HG03442 (cell line): Measurements from ENCODE around the gene IGHMBP2.
"Not testable (repeated sequence)": the region's sequence is repeated elsewhere in the genome, so short reads cannot be mapped to it uniquely, and the experiment has no call there.

Experiments used
- ATAC-seq: cut with Tn5 transposase; IDR thresholded peaks from one replicate; pipeline ENCODE4 v1.9.1; 2021; ENCODE audit warnings: mild to moderate bottlenecking, moderate library complexity; ENCODE audit not compliant: unreplicated experiment

IGHMBP2 gene

DNA sequence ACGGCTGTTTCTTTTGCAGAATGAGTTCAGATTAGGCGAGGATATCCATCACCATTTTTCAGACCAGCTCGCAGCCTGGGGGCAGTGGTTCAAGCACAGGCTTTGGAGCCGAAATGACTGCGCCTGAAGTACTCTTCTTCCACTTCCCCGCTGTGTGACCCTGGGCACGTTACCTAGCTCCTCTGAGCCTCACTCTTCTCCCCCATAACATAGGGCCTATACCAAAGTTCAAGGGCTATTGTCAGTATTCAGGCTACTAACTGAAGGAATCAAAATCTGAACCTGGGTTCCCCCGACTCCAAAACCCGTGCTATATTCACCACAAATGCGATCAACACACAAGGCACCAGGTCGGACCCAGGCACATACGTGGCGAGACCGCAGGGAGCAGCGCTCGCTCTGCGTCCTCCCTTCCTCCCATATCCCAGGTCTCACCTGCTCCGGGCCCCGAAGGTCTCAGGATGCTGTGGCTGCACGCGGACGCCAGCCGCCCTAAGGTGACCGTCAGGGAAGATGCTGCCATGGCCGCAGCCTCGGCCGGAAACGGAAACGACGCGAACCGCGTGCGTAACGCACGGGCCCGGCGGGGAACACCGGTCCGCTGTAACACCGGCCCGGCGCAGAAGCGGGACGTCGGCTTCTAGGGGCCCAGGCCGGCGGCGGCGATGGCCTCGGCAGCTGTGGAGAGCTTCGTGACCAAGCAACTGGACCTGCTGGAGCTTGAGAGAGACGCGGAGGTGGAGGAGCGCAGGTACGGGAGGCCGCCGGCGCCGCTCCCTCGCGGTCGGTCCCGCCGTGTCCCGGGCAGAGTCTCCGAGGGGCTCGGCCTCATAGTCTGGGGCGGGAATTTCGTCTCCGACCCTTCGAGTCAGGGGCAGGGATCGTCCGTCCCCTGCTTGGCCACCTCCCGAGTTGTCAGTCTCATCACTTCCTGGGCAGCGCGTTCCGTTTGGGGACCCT, at the start of gene IGHMBP2, which contains the start of gene MRPL21:
Gene IGHMBP2 (plus strand): TSS at position 604 of the 960 bp plus-strand sequence. CDS start 62 bp downstream, at position 666.
Gene MRPL21 (minus strand): TSS at position 545 of the 960 bp plus-strand sequence. CDS start 22 bp downstream, at position 523.
- peak; percentile 87 for ATAC-seq

DNA sequence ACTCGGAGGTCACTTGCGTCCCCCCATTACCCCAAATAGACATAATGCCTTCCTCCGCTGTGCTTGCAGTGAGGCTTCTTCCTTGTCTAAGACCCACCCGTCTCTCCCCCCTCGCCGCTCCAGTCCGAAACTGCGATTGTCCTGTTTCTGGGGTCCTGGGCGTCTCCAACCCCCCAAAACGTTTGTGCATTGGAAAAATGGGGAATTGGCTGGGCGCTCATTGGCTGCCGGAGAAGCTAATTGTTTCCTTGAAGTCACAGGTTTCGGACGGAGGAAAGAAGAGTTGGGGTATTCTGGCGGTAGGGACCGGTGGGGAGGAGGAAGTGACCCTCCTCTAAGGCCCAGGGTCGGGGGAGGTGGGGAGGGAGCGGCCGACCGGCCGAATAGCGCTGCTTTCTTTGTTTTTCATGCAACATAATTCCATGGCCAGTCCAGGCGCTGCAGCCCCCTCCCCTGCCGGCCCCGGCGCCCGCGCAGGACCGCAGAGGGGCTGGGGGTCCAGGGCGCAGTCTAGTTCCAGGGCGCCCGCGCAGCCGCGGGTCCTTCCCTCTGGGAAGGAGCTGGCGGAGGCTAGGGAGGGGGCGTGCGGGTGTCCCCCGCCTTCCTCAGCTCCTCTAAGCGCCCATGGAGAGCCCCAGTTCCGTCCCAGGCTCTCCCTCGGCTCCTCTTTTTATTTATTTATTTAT, 49.3 kb upstream of the IGHMBP2 start:
- no peak for ATAC-seq

DNA sequence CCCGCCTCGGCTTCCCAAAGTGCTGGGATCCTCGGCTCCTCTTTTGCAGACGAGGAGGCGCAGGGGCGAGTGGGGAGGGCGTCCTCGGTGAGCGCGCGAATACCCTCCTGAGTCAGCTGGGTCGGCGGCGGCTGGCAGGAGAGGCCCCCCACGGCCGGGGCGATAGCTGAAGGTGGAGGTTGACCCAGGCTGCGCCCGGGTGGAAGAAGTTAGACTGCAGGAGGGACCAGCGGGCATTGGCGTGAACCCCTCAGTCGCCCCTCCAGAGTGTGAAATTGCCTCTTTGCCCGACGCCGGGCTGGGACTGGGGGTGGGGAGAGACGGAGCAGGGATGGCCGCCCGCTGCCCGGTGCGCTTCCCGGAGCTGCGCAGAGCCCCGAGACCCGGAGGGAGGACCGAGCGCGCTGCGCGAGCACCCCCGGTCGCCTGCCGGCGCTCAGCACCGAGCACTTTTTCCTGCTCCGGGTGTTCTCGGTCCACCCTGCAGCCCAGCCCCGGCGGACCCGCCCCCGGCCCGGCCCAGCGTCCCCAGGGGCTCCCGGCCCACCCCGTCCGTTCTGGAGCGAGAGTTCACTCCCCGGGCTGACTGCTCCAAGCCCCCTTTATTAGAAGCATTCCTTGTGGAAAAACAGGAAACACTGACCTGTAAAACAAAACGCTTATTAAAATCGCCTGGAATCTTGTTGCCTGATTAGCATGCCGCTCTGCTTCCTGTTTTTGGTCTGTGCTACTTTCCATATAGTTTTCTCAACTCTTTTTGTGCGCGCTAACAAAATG, 48.3 kb upstream of the IGHMBP2 start:
- ATAC-seq = no peak

DNA sequence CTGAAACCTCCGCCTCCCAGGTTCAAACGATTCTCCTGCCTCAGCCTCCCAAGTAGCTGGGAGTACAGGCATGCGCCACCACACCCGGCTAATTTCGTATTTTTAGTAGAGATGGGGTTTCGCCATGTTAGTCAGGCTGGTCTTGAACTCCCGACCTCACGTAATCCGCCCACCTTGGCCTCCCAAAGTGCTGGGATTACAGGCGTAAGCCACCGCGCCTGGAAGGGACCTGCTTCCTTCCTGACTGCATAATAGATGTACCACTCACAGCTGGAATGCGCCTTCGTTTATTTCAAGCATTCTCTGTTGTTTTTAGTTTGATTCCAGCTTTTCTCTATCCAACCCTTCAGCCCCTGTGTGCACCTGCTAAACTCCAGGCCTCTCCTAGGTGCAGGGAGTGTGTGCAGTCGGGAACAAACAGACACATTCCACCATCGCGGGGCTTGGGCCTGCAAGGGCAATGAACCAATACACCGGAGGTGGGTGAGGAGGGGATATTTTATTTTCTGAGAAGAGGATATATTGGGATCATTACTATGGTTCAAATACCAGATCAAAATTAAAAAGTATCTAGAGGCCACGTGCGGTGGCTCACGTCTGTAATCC, 47.2 kb upstream of the IGHMBP2 start:
- not testable (repeated sequence) for ATAC-seq

DNA sequence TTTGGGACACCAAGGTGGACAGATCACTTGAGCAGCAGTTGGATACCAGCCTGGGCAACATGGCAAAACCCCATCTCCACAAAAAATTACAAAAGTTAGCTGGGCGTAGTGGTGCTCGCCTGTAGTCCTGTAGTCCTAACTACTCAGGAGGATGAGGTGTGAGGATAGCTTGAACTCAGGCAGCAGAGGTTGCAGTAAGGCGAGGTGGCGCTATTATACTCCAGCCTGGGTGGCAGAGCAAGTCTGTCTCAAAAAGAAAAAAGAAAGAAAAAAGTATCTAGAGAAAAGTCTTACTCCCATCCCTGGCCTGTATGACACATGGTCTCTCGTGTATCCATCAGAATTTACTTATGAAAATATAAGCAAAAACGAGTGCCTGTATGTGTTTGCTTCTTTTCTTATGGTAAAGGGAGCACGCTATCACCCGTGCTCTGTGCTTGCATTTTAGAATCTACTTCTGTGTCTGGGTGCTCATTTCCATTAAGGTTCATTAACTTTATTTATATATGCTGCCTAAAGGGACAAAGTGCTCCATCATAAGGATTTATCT, 46.6 kb upstream of the IGHMBP2 start:
- no peak for ATAC-seq

DNA sequence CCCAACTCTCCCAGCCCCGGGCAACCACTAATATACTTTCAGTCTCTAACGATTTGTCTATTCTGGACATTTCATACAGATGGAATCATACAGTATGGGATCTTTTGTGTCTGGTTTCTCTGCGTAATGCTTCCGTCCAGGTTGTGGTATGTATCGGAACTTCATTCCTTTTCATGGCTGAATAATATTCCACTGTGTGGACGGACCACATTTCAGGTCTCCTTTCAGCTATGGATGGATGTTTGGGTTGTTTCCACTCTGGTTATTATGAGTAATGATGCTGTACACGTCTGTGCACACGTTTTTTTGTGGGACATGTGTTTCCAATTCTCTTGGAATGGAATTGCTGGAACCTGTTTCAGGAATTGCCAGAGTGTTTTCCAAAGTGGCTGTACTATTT, 44.6 kb upstream of the IGHMBP2 start:
- ATAC-seq = no peak

DNA sequence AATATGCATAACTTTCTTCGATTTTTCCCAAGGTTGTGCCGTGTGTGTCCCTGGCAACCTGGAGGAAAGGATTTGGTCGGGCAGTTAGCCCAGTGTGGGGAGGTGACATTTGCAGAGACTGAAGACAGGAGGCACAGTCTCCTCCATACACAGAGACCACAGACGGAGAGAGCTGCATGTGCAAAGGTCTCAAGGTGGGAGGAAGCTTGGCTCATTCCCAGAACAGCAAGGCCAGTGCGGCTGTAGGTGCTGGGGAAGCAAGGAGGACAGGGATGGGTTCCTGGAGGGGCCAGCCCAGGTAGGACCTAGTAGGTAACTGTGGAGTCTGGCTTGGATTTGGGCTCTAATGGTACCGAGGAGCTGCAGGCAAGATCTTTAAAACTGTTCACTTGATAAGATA, 41.3 kb upstream of the IGHMBP2 start:
- ATAC-seq = no peak

DNA sequence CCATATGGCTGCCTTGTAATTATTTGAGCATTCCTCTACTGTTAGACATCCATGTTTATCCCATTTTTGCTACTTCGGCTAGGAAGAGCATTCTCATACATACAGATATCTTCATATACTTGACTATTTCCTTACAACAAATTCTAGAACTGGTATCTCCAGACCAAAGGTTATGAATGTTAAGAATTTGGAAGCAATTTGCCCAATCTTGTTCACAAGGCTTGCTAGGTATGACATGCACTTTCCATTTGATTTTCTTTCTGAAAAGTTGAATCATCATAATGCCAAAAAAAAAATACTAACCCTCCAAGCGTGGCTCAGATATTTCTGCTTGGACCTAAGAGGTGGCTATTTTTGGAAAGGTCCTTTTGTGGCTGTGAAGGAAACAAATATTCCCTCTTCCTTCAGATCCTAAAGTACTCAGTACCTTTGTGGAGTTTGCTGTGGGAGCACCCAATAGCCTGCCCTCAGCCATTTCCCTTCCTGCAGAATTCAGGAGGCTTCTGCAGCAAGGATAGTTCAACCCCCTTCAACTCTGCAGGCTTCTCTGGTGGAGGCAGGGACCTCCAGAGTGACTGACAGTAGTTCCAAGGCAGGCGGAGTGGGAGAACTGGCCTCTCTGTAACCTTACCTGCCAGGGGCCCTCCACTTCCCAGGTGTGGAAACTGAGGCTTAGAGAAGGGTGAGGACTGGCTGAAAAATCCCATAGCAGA, 40.0 kb upstream of the IGHMBP2 start:
- no peak for ATAC-seq

DNA sequence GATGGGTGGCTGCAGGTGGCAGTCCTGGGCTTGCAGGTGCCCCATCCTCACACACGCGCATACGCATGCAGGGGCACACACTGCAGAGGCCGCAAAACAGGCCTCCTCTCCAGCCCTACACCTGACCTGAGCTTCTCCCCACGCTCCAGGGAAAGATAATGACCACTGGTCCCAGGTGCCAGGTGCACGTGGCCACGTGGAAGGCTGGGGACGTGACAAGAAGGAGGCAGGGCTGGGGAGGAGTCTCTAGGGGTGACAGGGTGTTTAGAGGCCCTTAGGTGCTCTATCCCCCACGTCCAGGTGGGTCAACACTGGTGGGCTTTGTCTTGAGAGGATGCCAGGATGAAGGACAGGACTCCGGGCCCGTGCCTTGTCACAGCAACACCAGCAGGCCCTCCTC, 38.5 kb upstream of the IGHMBP2 start:
- no peak for ATAC-seq

DNA sequence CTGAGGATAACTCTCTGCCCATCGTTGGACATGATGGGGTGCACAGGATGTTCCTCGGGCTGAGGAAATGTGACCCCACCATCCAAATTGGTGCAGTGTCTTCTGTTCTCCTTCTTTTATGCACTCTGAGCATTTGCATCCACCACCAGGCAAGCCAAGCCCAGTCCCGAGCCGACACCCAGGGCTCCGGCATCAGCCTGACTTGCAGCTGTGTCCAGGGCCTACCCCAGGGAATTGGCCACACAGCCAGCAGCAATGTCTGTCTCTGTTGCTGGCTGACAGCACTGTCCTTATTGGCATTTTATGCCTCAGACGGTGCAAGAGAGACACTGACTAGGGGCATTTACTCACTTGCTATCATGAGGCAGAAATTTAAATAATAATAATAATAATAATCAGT, 36.6 kb upstream of the IGHMBP2 start:
- ATAC-seq = no peak

DNA sequence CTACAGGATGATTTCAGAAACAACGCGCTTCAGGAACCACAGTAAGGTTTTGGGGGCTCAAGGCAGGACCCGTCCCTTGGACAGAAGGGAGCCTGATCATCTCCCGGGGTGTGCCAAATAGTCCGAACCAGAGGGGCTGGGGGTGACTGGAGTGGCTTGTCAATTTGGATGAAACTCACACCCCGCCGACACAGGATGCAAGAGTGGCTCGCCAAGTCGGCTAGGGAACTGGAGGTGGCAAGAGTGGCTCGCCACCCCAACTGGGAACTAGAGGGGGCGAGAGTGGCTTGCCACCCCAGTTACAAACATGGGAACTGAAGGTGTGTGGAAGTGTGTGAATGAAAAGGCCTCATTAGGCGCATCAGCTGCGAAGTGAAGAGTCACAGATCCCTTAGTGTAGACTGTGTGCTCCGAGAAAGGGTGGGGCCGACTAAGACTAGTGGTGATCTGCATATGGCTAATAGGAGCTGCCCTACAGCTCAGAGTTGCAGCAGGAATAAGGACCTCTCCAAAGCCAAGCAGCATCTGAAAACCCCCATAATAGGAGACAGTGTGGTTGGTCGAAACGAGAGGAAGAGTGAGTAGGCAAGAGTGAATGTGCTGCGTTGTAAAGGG, 35.4 kb upstream of the IGHMBP2 start:
- ATAC-seq = no peak

DNA sequence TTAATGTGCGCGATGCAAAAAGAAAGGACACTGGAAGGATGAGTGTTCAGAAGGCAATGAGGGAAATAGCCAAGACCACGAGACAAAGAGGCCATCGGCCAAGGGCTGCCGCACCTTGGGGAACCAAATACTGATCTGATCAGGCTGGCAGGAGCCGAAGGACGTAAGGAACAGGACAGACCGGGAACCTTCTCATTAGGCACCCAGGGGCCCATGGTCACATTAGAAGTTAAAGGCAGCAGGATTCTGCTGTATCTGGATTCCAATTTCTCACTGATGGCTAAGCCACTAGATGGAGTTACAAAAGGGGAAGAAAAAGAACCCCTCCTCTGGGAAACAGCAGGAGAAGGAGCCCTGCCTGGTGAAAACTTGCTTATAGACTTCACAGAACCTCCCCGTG, 33.2 kb upstream of the IGHMBP2 start:
- ATAC-seq = no peak

DNA sequence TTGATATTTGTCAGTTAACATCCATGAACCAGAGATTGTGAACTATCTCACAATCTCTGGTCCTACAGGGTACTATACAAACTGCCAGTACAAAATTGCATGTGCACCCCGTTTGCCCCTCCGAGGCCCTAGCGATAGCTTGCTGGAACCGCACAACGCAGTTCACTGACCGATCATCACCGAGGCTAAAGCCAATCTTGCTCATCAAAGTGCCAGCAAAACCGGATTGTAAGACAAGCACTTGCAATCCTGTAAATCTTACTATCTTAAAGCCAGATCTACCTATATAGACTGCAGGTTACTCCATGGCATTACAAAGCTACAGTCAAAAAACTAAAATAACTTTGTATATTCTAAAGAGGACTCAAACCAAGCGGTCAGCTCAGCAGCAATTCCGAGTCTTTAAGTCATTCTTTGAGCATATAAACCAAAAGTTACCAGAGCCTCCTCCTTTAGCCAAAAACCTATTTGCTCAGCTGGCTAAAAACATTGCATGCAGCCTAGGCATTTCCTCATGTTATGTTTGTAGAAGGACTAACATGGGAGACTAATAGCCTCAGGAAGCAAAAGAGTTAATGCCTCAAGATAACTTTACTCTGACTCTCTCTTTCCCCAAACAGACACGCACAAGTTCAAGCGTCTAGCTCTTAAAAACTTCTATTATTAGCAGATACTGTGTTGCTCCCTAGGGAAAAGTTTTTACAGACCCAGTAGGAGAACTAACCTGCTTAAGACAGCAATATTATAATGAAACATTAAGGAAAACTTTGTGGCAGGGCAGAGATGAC, 31.3 kb upstream of the IGHMBP2 start:
- no peak for ATAC-seq

DNA sequence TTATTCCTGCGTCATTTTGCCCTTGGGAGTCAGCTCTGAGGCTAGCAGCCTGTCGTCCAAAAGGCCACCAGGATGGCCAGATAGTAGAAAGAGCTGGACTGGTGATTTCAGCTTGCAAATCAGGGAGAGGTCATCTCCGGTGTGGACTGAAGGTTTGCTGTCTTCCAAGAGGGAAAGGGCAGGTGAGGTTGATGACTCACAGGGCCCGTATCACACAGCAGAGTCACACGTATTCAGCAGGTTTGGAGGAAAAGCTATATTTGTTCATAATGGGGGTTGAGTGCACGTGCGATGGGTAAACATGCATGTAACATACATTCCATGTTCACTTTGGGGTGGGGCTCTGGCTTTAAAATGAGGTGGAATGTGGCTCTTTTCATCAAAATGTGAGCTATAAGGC, 25.7 kb upstream of the IGHMBP2 start:
- no peak for ATAC-seq

DNA sequence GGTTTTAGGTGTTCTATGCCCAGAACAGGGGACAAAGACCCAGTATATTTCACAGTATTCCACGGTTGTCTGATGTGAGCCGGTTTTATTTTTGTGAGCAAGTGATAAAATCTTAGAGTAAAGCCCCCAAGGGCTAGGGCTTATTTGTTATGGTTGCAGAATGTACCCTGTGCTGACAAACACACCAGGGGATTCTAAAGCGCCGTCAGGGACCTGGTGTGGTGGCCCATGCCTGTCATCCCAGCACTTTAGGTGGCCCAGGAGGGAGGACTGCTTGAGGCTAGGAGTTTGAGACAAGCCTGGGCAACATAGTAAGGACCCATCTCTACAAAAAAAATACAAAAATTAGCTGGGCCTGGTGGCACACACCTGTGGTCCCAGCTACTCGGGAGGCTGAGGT, 22.8 kb upstream of the IGHMBP2 start:
- ATAC-seq = no peak

DNA sequence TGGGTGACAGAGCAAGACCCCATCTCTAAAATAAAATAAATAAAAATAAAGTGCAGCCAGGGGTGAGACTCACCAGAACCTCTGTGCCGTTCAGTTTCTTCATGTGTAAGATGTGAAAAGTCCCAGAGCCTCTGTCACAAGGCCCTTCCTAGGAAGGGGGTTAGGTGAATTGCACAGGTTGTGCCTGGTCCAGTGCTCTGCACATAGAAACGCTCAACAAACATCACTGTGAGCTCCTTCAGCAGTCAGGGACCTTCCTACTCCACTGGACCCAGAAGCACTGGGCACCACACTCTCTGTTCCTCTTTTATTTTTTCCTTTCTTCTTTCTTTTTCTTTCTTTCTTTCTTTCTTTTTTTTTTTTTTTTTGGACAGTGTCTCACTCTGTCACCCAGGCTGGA, 22.4 kb upstream of the IGHMBP2 start:
- no peak for ATAC-seq

DNA sequence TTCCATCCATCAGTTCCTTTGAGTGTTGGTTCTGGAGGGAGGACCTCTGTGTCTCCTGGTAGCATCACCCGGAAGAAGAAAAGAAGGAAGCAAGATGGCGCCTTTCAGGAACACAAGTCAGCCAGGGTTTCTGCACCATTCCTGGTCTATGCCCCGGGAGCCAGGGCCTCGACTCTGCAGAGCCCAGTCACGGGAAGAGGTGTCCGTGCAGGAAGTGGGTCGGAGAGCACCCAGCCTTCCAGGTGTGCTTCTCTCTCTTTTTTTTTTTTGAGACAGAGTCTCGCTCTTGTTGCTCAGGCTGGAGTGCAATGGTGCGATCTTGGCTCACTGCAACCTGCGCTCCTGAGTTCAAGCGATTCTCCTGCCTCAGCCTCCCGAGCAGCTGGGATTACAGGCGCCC, 21.3 kb upstream of the IGHMBP2 start:
- ATAC-seq = no peak

DNA sequence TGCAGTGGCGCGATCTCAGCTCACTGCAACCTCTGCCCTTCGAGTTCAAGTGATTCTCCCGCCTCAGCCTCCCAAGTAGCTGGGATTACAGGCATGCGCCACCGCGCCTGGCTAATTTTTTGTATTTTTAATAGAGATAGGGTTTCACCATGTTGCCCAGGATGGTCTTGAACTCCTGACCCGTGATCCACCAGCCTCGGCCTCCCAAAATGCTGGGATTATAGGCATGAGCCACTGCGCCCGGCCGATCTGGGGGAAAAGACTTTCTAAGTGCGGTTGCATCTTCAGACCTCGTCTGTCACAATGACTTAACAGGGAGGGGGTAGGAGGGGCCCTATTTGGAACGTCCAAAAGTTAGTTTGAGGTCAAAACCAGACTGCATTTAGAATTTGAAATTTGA, 18.9 kb upstream of the IGHMBP2 start:
- ATAC-seq = not testable (repeated sequence)
